Prostate gland (tissue), 1 donor: Measurements from ENCODE around the gene CLPTM1.

Experiments
- POLR2A ChIP-seq: fragments of 450-650 bp; IDR thresholded peaks from one replicate; pipeline ENCODE4 v1.6.1; 2016; ENCODE audit warnings: antibody characterized with exemption, mild to moderate bottlenecking
- POLR2AphosphoS5 ChIP-seq: sonication (generic); formaldehyde crosslinking; IDR thresholded peaks from one replicate; pipeline ENCODE4 v1.6.1; 2017; ENCODE audit warnings: antibody characterized with exemption

DNA sequence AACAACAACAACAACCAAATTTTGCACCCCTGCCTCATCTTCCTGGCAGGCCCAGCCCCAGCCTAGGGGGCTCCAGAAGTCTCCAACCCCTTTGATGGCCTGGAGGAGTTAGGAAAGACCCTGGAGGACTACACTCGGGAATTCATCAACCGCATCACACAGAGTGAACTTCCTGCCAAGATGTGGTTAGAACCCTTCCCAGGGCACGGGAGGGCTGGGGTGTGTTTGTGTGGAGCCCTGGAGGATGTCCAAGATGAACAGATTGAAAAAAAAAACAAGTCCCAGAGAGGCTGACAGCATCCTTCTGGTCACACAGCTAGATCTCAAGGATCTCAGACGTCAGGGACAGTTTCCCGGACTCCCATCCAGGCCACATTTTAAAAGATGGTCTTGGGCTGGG, 27.4 kb upstream of the CLPTM1 start:
- TF ChIP-seq POLR2A (no peak), POLR2AphosphoS5 (no peak)
